GM12891 (cell line): ENCODE results near the gene TJP3.
A peak's percentile ranks its signal among the peaks of the same experiment; 100 is the strongest.

ENCODE experiments used
- DNase-seq: peaks from one replicate; pipeline ENCODE4 v3.0.0; 2011; ENCODE audit warnings: low spot score; ENCODE audit not compliant: insufficient read length
- FAIRE-seq: peaks from 2 replicates; lab custom pipeline; 2011; peaks lifted over from hg19 to GRCh38; lab: Jason Lieb, UNC
- PAX5 ChIP-seq: IDR thresholded peaks from 2 replicates; pipeline ENCODE4 v1.6.1; 2011; ENCODE audit warnings: low read length, moderate library complexity, mild to moderate bottlenecking; ENCODE audit not compliant: insufficient read depth, severe bottlenecking
- POLR2A ChIP-seq: IDR thresholded peaks from 2 replicates; pipeline ENCODE4 v1.6.1; 2011; ENCODE audit warnings: low read depth, low read length, control low read depth
- POLR2AphosphoS5 ChIP-seq: IDR thresholded peaks from 2 replicates; pipeline ENCODE4 v1.6.1; 2011; ENCODE audit warnings: low read depth, low read length, control low read depth
- POU2F2 ChIP-seq: IDR thresholded peaks from 2 replicates; pipeline ENCODE4 v1.6.1; 2011; ENCODE audit warnings: low read depth, mild to moderate bottlenecking, control low read depth, low read length, moderate library complexity
- SPI1 ChIP-seq: IDR thresholded peaks from 2 replicates; pipeline ENCODE4 v1.6.1; 2011; ENCODE audit warnings: low read depth, low read length, control low read depth
- TAF1 ChIP-seq: IDR thresholded peaks from 2 replicates; pipeline ENCODE4 v1.6.1; 2011; ENCODE audit warnings: low read depth, low read length, control low read depth

TJP3 gene

DNA sequence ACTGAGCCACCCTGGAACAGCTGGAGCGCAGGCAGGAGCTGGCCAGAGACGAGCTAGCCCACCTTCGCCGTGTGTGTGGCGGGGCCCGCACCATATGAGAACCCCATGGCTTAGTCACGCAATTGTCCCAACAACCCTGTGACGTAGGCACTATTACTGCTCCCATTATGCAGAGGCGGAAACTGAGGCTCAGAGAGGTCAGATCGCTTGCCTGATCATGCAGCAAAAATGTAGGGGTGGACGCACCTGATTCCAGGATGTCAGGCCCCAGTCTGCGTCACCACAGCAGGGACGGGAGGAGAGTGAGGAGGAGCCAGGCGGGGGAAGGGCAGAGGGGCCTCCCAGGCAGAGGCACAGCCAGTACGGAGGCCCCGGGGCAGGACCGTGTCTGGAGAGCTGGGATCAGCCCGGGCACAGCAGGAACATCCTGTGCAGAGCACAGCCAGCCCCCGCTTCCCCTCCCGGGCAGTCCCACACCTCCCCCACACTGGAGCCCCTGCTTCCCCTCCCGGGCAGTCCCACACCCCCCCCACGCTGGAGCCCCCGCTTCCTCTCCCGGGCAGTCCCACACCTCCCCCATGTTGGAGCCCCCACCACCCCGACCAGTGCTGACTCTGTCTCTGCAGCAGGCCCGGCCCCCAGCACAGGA, 24.7 kb upstream of the TJP3 start:
- peak; percentile 72 for FAIRE-seq
- TF ChIP-seq POLR2A (no peak), POLR2AphosphoS5 (no peak), POU2F2 (no peak), TAF1 (no peak)

GRCh38 chr19:3684054-3684816, 23.9 kb upstream of the TJP3 start:
- DNase-seq, result peak; percentile 75
- FAIRE-seq, result peak; percentile 86

More for the DNA sequence above, 24.7 kb upstream of the TJP3 start:
- DNase-seq, result no peak

DNA sequence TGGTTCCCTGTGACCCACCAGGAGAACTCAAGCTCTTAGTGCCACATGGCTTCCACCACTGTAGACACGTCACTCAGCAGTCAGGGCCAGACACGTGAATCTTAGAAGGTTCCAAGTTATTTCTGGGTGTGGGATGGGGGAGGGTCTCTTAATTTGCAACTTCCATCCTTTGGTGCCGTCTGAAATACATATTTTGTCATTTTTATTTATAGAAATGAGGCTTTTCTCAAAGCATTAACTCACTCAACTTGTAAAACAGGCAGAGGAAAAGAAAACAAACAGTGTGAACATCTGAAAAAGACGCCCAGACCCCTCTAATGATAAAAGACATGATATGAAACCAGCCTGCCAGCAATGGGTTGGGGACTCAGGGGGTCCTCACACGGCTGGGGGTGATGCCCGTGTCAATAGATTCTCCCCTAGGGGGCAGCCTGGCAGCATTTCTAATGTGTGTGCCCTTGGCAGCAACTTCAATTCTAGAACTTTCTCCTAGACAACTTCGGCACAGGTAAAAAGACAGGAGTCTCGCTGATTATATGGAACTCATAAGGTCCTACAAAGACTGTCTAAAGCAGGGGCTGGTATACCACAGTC, 23.3 kb upstream of the TJP3 start:
- FAIRE-seq (no peak), DNase-seq (no peak)
- no peak for TF ChIP-seq PAX5
- no peak for TF ChIP-seq POU2F2

More at GRCh38 chr19:3684054-3684816, 23.9 kb upstream of the TJP3 start:
- TF ChIP-seq POLR2AphosphoS5 (no peak), PAX5 (peak; percentile 92), SPI1 (no peak), TAF1 (peak; percentile 64; the same call in 1 of the 2 replicates), POU2F2 (peak; percentile 79), POLR2A (no peak)

DNA sequence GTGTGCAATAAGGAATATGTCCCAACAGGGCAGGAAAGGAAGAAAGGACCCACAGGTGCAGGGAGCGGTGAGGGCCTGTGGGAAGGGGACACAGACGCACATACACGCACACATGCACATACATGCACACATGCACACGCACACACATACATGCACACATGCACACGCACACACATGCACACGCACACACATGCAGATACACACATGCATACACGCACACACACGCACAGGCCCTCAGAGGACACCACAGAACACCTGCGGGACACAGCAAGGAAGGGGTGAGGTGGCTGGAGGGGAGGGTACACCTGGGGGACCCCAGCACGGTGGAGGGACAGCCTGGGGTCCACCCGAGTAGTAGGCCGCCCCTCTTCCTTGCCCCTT, 20.8 kb upstream of the TJP3 start:
- TF ChIP-seq TAF1, result no peak
- TF ChIP-seq POLR2AphosphoS5, result peak; percentile 12; the same call in 1 of the 2 replicates
- TF ChIP-seq POU2F2, result peak; percentile 69
- no peak for TF ChIP-seq SPI1
- no peak for DNase-seq
- peak; percentile 96 for FAIRE-seq

- FAIRE-seq (peak; percentile 28), DNase-seq (peak; percentile 66)
- peak; percentile 29; the same call in 1 of the 2 replicates for TF ChIP-seq POLR2AphosphoS5
- 0 out of 2 replicates have a peak, but pooled peaks have one; percentile 10 for TF ChIP-seq TAF1
- TF ChIP-seq POLR2A, result peak; percentile 35; the same call in 1 of the 2 replicates
- TF ChIP-seq PAX5, result no peak
- TF ChIP-seq SPI1, result no peak
Observed at GRCh38 chr19:3687774-3688706, 20.1 kb upstream of the TJP3 start.

GRCh38 chr19:3690551-3691371, 17.4 kb upstream of the TJP3 start:
- no peak for TF ChIP-seq POLR2A
- no peak for TF ChIP-seq PAX5
- no peak for TF ChIP-seq SPI1
- no peak for TF ChIP-seq POU2F2
- no peak for TF ChIP-seq TAF1
- TF ChIP-seq POLR2AphosphoS5, result no peak
- FAIRE-seq (no peak), DNase-seq (no peak)

GRCh38 chr19:3691372-3691716, 16.8 kb upstream of the TJP3 start:
- no peak for FAIRE-seq
- no peak for DNase-seq
- TF ChIP-seq POLR2A, result no peak
- TF ChIP-seq POLR2AphosphoS5, result no peak
- no peak for TF ChIP-seq PAX5
- no peak for TF ChIP-seq SPI1
- no peak for TF ChIP-seq TAF1
- no peak for TF ChIP-seq POU2F2

DNA sequence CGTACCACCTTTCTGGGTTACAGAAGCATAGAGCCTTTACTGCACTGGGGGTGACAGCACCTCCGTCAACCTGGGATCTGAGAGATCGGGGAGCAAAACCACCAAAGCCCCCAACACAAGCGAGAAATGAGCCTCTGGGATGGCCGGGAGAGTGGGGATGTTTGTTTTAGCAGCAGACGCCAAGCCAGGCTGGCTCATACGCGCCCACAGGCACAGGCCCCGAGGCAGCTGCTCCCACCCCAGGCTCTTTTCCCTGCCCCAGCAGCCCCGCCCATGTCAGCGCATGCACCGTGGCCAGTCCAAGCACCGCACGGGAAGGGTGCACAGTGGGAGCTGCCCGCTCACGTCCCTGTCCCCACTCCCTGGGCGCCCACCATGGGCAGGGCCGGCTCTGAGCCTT, 16.5 kb upstream of the TJP3 start:
- TF ChIP-seq TAF1, result no peak
- no peak for TF ChIP-seq POLR2AphosphoS5
- no peak for TF ChIP-seq PAX5
- no peak for TF ChIP-seq SPI1
- TF ChIP-seq POLR2A, result no peak
- no peak for TF ChIP-seq POU2F2
- DNase-seq, result no peak
- FAIRE-seq, result no peak
